HG02981 (cell line): Measurements from ENCODE around the gene CIROP.

Source experiments
- ATAC-seq: cut with Tn5 transposase; IDR thresholded peaks from one replicate; pipeline ENCODE4 v1.9.1; 2021; ENCODE audit warnings: mild to moderate bottlenecking, moderate library complexity; ENCODE audit not compliant: unreplicated experiment

CIROP gene

DNA sequence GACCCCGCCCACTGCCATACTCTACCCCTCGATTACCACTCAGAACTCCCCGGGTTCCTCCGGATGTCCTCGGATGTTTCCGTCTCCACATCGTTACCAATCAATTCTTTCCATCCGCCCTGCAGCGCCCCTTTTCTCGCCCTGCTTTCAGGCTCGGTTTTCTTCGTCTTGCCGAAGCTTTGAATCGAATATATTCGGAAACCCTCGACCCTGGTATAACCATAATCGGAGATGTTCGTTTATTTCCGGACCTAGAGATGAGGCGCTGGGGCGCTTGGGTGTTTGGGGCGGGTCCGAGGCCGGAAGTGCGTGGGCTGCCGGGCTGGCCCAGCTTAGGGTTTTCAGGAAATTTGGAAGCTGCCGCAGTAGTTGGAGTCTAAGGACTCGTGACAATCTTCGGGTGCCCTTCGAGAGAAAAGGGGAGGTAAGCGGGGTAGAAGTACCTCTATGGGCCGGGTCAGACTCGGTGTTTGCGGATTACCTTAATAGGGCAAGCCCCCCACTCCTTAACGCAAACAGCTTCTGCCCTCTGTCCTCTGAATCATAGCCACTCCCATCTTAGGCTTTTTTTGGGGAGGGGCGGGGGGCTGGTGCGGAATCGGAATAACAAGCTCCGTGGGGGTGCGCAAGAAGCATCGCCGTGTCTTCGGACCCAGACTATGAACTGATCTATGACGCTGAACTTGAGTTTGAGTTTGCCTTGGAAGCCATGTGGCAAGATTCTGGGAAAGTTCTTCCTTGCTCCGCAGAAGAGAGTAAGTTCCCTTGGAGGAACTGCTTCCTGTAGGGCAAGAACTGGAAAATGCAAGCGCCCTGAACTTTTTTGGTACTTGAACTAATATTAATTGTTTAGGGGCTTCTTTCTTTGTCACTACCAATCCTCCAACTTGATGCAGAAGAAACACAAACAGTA, 9.3 kb downstream of the CIROP start, which contains the start of gene C14orf119:
TSS of gene C14orf119 (plus strand) at position 310 of the 913 bp plus-strand sequence. CDS start 2,154 bp downstream, outside the sequence.
- peak; percentile 89 for ATAC-seq

DNA sequence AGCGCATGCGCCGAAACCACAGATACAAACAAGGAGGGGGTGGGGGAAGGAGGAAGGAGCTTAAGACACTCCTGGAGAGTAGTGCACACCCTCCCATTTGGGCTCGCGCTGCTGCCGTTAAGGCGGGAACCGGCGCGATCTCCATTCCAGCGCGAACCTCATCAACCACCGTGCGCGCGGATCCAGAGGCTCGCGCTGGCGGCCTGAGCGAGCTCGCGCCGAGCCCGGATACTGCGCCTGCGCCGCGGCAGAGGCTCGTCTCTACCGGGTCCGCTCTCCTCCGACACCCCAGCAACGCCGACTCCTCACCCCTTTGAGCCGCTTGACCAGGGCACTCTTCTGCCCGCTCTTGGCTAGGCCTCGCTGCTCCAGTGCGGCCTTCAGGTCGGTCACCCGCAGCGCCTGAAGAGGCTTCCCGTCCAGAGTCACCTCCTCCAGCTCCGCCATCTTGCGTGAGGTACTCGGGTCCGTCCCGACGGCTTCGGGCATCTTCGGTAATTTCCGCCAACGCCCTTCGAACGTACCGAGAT, 10.1 kb downstream of the CIROP start, which contains the start of gene ACIN1:
TSS of gene ACIN1 (minus strand) at position 471 of the 530 bp plus-strand sequence. CDS start at position 447, 24 bp downstream.
- ATAC-seq, result peak; percentile 14

- ATAC-seq, result peak; percentile 26
Measured at GRCh38 chr14:23093991-23094665, 10.7 kb downstream of the CIROP start.

DNA sequence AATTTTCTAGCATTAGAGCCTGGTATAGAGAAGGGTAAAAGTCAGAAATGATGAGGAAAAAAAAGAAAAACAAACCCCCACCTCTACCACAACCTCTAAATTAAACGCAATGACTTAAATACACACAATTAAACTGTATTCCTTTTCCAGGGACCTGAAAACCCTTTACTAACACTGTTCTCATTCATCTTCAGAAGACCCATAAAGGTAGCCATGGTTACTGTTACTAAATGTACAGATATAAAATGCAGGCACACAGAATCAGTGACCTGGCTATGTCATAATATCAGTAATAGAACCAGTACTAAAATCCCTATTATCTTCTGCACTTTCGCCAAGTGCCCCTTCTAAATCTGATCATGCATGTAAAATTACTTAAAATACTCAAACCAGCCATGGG, 11.3 kb downstream of the CIROP start:
- no peak for ATAC-seq

DNA sequence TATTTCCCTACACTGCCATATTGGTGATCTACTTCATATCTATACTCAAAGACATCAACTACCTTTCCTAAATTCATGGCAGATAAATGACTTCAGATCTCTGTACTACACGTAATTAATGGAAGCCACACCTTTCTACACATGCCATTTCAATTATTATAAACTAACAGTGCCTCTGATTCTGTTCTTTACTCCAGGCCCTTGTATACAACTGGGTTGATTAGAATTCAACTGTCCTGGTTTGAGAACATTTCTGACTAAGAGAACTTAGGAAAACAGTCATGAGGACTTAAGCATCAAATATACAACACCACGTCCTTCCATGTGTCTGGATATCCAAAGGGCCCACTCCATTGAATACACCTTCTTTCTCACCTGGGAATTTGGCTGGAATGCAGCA, 11.7 kb downstream of the CIROP start:
- ATAC-seq, result no peak

- ATAC-seq, result no peak
Measured at GRCh38 chr14:23091294-23092225, 13.2 kb downstream of the CIROP start.

DNA sequence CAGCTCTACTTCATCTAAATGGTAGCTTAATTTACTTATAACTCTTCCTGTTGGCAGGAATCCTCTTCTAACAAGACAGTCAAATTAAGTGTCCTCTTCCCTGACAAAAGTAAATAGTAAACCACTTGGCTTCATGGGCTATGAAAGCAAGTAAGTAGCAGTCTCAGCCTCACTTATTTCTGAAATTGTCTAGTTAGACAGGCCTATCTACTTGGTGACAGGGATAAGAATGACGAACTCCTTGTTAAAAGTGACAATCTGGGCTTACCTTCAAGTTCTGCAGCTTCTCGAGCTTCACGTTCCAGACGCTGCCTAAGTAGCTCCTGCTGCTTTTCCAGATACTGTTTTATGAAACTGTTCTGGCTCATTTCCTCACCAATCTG, 14.5 kb downstream of the CIROP start:
- no peak for ATAC-seq

GRCh38 chr14:23089498-23090253, 15.1 kb downstream of the CIROP start:
- ATAC-seq, result no peak

- ATAC-seq, result no peak
Measured at GRCh38 chr14:23086565-23086964, 18.2 kb downstream of the CIROP start.

DNA sequence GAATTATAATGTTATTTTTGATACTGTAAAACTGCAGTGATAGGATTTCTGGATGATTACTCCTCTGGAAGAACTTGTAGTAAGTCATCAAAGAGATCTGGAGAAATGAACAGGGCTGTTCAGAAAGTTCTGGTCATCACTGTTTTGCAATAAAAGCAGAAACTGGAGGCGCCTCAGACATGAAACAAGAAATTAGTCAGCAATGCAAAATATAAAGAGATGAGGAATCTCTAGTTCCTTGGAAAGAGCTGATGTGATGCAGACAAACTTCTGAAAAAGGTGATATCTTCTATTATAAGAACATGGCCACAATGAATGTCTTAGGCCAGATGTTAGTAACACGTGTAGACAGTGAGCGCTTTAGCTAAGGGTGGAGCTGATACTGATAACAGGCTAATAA, 19.3 kb downstream of the CIROP start:
- ATAC-seq, result no peak

- ATAC-seq, result no peak
Measured at GRCh38 chr14:23080474-23080873, 24.3 kb downstream of the CIROP start.

DNA sequence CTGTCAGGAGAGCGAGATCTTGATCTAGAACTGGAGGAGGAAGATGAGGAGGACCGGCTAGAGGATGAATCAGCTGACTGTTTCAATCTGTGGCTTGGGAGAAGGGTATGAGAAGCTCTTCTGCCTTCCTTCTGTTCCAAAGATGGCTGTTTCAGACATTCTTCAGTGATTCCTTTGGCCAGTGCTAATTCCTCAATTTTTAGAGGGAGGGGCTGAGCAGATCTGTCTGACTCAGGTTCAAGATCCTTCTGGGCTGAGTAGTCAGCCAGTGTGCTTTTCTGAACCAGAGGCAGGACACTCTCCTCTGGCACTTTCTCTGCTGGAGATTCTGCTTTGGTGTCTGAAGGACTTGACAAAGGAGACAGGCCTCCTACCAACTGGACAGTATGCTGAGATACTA, 25.1 kb downstream of the CIROP start:
- ATAC-seq, result no peak

DNA sequence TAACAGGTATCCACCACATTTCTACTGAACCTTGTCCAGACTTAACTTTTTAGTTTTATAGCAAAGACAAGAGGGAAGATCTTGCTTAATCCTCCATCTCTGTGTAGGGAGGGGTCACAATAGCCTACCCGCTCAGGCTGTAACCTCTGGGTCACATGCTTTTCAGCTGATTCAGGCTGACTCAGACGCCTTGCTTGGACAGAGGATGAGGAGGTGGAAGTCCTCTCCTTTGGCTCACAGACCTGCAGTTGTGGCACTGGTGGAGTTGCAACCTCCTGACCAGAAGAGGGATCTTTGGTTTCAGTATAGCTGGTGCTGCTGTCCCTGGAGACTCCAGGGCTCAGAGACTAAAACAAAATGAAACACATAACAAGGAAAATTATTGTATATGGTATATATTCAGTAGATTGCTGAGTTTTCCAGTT, 26.1 kb downstream of the CIROP start:
- no peak for ATAC-seq

DNA sequence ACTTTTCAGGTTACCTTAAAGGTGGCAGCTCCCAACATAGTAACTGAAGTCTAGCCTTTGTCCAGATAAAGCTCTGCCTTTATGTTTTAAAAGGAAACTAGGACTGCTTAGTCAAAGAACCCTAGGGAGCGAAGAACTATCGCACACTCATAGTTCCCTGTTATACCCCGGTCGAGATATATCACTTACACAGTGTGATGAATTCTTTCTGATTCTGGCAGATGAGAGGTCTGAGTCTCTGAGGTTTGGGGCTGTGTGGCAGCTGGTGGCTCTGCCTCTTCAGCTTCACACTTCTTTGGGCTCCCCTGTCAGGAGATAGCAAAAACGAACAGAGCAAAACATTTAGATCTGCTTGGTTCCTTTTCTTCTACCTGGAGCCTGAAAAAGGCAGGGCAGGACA, 26.8 kb downstream of the CIROP start:
- no peak for ATAC-seq

DNA sequence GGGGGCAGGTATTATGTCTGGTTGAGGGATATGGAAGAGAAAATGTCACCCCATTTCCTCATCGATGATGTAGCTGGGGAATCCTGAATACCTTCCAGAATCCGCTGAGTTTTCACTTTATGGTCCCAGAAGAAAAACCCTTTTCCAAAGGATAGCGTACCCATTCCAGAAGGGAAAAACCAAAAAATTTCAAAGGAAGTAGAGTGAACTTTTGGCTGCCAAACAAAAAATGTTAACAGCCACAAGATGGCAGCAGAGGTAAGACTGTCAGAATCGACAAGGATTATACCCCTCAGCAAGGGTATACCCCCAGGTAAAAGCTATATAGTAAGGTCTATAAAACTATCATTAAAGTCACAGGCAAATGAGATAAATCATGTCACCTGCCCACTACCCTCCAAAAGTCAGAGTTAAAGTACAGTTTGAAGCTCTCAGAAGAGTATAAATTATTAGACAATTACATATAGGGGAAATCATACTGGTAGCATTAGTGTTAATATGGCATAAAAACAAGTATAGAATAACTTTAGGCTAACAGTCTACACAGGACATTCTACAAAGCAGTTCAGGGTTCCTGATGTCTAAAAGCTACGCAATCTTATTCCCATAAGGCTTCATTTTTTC, 27.9 kb downstream of the CIROP start:
- no peak for ATAC-seq

DNA sequence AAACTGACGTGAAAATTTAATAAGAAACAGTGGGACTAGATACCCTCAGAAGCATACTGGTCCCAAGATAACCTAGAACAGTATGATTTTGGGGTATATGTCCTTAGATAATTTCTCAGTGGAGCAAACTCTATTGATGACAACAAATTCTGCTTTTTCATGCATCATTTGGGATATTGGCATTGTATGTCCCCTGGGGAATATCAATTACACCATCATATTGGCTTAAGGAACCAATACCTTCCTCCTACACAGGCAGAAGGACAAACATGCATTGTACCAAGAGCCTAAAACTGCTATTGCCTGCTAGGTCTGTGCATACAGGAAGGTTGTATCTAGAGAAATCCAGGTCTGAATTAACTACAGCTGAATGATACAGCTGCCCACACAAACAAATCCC, 29.9 kb downstream of the CIROP start:
- ATAC-seq, result no peak

- ATAC-seq, result no peak
Measured at GRCh38 chr14:23071921-23072539, 32.8 kb downstream of the CIROP start.

- ATAC-seq, result peak; percentile 86
Measured at GRCh38 chr14:23071244-23071920, 33.4 kb downstream of the CIROP start.
